Stimulated activated CD4-positive, alpha-beta T cell treated with anti-CD3 and anti-CD28 coated beads, Interleukin-1b, Interleukin-23, amount 100 ng/mL, for 1 hour (primary cell): Measurements from ENCODE around the gene CMYA5.

Source experiments
- DNase-seq, 2 donors: peaks; one replicate each; pipeline ENCODE4 v3.0.0-alpha.2; 2020; ENCODE audit warnings: low read depth in 2 of 2

The CMYA5 gene

DNA sequence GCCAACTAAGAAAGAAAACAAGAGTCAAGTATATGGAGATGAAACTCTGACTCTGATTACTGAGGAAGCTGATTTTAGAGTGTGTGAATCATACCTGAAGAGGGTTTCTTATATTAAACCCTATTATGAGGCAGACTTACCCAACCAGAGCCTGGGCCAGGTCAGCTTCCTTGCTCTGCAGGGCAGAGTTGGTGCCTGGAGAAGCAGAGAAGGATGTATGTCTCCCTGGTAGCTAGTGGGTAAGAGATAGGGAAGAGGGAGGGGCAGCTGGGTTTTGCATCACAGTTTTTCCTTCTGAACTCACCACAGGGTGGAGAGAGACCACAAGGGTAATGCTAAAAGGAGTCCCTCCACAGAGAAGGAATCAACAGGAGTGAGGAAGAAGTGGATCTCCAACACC lies 104.1 kb downstream of the CMYA5 start:
- no peak for DNase-seq

DNA sequence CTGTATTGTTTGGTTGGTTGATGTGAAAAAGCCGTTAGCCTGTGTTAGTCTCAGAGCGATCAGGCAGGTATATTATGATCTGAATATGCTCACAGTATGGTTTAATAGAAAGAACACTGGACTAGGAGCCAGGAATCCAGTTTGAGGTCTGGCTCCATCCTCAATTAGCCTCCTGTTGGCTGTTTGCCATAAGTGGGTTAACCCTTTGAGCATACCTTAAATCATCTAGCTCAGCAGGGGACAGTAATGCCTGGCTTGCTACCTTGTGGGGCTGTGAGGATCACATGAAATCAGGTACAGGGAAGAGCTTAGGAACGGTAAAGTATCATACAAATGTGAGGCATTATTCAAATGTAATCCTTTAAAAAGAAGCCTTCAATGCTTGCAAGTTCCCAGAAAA lies 104.7 kb downstream of the CMYA5 start:
- DNase-seq = no peak

DNA sequence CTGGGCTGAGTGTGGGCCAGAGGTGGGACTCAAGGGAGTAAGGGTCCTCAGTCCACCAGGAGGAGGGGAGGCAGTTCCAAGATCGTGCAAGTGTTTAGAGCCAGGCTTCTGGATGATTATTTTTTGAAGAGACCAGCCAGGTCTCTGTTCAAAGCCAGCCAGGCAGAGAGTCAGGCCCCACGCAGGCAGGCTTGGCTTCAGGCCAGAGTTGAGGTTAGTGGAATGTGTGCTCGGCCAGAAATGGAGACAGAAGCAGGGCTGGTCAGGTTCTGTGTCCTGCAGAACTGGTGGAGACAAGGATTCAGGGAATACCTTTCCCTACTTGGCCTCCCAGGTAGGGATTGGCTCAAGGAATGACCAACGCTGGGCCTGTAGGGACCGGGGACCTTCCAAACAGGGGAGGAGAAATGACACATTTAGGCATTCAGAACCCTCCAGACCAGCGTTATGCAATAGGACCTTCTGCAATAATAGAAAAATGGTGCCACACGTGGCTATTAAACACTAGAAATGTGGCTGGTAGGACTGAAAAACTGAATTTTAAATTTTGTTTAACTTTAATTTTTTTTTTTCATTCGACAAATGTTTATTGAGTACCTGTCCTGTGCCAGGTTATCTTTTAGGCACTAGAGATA lies 106.2 kb downstream of the CMYA5 start:
- no peak for DNase-seq

DNA sequence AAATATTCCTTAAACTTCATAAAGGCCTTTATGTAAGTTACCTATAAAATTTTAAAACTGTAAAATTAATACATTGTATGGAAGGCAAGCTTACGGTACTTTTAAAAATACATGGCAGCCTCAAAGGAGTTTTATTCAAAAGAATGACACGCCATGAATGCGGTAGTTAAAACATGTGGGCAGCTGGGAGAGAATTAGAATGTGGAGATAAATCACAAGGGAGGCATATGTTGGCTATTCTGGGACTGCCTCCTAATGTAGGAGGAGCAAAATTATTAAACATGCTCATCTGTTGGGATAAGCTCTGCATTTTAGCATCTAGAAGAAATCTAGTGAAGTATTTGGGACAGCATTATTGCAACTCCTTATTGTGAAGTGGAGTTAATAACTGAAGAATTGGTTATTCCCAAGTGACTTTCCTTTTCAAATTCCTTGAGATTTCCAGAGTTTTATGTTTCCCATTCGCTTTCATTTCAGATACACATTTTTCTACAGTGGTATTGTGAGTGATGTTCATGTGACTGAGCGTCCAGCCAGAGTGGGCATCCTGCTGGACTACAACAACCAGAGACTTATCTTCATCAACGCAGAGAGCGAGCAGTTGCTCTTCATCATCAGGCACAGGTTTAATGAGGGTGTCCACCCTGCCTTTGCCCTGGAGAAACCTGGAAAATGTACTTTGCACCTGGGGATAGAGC lies 109.4 kb downstream of the CMYA5 start:
- no peak for DNase-seq

DNA sequence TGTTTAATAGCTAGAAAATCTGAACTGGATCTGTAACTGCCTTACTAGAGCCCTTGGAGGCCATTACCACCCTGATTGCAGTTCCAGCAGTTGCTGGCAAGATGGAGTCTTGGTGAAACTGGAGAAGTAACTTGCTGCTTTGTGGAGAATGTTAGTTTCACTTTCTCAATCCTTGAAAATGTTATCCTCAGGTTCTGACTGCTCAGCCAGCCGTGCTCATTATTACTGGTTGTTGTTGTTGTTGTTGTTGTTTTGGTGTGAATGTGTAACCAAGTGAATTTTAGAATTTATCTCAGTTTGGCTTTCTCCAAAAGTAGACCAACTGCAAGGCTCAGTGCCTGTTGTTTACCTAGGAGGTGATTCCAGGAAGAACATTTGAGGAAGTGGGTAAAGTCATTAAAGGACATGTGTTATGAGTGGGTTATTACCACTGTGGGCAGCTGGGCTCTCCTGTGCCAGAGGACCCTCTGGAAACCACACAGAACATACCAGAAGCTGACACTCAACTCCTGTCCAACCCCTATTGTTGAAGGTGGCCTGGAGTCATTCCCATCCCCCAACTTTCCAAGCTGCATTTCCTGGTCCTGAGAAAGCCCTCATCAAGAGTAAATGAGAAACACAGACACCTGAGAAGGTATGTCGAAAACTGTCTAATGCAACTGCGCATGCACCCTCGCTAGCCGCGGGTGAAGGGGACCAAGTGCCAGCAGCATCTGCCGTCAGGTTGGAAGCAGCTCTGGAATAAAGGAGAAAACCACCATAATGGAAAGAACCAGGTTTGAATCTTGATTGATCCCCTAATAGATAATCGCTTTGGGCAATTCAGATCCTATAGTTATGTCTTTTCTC lies 111.6 kb downstream of the CMYA5 start:
- no peak for DNase-seq

DNA sequence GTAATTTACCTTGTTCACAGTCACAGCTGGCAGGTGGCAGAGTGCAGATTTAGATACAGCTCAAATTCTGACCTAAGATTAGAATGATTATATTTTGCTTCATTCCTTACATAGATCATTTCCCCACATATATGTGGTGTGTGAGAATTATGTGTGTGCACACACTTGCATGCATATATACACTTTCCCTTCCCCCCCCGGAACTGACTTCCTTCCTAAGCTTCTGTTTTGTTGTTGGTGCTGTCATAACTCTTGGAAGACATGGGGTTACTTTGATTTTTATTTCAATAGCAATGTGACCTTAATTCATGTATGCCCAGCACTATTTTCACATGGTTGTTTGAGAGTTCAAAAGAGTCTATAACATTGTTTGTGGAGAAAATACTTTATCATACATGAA lies 112.8 kb downstream of the CMYA5 start:
- no peak for DNase-seq

DNA sequence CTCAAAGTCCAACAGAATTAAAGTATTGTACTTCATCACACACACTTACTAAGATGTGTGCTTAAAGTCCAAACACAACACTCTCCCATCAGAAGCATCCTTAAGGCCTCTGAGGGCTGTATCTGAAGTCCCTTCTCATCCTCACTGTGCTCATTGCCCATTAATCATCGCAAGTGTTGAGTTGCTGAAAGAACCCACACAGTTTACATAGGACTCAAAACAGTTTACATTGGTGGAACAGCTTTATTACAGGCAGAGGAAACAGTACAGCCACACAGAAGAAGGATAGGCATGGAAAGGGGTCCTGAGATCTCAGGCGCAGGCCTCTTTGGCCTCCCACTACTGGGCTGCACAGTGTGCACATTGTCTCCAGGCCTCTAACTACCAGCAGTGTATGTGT lies 113.4 kb downstream of the CMYA5 start:
- DNase-seq = no peak

DNA sequence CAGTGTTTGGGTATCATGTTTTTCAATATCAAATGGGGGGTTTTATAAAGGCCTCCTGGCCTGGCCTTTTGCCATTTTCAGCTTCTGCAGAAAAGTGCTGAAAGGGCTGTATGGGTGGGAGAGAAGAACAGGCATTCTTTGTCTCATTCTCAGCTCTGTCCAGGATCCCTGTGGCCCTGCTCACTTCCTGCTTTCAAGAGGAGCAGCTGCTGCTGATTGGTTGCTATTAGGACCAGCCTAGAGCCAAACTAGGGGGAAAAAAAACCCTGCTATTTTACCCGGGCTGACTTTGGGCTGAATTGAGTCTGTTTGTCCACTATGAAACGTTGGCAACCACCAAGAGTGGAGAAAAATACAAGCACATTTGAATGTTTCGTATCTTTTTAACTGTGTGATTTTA lies 117.1 kb downstream of the CMYA5 start:
- no peak for DNase-seq

DNA sequence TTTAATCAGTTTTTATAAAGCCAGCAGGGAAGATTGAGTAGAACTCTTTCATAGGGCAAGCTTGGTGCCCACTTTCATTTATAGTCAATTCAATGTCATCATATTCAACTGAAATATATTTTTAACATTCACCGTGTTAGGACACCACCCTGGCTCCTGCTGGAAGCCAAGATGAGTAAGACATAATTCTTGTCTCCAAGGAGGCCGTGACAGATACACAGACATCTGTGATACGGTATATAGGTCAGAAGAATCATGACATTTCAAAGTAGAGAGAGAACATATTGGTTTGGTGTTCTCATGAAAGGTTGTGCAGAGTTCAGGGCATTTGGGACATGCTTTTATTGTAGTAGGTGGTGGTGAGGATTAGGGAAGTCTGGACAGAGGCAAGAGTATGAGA lies 120.1 kb downstream of the CMYA5 start:
- no peak for DNase-seq

DNA sequence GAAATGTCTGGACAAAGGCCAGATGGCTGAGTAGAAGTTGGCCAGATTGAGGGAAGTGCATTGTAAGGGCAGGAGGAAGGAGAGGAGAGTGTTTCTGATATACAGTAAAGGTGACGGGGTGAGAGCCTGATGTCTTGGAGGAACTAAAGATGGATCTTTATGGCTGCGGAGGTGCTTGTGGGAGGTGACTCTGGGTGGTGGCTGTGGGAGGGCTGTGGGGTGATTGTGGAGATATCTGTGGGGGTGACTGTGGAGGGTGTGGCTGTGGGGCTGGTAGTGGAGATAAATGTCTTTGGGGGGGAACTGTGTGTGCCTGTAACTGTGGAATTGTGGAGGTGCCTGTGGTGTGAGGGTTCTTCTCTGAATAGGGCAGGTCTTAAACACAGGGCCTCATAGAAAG lies 121.4 kb downstream of the CMYA5 start:
- no peak for DNase-seq

DNA sequence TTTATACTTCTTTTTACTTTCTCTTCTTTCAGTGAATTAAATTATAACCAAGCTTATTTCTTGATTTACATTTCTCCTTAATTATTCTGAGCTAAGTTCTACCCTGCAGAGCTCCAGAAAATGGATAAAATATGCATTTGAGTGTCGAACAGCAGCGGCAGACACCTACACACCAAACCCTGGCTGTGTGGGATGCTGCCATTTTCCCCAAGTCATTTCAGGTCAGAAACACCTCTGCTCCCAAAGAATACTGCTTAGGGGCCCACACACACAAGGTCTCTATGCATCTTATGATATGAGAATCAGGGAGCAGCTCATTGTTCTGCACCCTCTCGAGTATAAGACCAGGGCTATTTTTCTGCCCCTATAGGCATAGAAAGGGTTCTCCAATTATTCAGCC lies 122.3 kb downstream of the CMYA5 start:
- DNase-seq = no peak

DNA sequence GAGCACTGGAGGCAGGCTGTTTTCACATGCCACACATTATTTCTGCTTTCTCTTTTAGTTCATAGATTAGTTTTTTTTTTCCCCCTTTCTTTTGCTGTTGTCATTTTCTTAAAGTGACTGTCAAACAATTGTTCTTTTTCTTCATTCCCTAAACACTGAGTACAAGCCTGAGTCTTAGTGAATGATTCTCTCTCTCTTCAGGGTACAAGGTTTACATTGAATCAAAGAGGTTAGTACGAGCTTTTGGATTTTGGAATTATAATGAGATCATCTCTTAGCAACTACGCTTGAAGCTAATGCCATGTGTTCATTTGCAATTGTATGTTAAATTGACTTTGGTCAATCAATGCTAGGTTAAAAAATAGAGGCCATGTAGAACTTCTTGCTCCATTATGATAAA lies 125.1 kb downstream of the CMYA5 start:
- DNase-seq = no peak

DNA sequence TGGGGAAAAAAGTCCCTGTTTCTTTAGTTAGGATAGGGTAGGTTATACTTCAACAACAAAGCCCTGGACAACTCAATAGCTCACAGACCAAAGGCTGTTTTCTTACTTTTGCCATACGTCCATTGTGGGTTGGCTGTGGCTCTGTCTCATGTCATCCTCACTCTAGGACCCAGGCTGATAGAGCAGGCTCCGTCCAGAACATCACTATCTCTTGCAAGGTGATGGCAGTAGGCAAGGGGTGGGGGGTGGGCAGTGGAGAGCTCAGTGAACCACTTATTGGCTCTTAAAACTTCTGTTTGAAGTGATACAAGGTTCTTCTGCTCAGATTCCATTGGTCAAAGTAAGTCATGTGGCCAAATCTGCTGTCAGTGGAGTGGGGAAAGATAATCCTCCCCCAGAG lies 126.4 kb downstream of the CMYA5 start:
- no peak for DNase-seq

DNA sequence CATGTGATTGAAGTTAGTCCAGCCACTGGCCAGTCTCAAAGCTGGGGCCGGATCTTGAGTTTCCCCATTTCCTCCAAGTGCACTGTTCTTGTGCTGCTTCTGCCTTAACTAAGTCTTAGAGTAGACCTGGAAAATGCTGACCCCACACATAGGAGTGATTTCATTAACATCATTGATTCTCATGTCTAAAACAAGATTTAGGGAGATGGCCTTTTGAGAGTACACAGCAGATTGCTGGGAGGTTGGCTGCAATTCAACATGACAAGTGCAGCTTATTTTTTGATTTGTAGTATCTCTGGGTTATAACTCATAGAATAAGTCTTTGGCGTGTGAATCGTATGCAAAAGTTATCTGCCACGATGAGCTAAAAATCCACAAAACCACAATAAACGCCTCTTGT lies 131.0 kb downstream of the CMYA5 start:
- no peak for DNase-seq

DNA sequence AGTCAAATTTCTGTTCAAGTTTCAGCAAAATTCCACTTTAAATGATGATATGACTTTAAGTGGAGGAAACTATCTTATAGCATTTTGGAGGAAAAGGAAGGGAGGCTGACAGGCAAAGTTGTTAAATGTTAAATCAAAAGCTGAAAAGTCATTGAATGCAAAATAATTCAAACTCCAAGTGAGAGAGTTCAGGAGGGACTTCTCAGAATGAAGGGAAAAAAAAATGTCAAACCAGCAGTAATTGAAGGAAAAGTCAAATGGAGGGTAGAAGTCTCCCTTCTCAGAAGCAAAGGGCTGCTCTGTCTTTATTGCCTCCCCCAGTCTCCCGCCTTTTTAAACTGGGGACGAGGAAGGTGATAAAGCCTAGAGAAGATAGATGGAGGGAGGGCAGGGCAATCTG lies 134.8 kb downstream of the CMYA5 start:
- DNase-seq = no peak

DNA sequence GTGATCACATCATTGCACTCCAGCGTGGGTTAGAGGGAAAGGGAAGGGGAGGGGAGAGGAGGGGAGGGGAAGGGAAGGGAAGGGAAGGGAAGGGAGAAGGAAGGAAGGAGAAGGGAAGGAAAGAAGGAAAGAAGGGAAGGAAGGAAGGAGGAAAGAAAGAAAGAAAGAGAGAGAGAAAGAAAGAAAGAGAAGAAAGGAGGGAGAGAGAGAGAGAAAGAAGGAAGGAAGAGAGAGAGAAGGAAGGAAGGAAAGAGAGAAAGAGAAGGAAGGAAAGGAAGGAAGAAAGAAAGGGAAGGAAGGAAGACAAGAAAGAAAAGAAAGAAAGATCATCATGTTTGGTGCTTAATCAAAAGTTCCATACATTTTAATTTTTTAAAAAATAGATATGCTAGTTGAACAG lies 136.2 kb downstream of the CMYA5 start:
- DNase-seq = no peak

DNA sequence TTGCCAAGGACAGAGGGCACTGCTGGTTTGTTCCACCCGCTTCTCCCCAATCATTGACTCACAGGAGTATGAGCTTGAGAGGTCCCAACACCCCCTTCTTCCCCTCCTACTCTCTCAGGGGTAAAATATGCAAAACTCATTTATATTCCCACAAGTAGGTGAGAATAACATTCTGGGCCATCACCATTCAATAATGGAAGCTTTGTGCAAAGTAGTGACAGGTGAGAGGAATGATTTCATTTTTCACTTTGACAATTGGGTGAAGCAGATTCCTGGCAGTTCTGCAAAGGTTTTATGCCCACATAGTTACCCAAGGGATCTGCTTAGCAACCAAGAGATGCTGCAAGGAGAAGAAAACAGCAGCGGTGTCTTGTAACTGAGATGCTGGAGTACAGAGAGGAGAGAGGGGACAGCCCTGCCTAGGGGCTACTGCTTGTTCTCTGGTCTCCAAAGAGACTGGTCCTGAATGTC lies 137.6 kb downstream of the CMYA5 start:
- no peak for DNase-seq

DNA sequence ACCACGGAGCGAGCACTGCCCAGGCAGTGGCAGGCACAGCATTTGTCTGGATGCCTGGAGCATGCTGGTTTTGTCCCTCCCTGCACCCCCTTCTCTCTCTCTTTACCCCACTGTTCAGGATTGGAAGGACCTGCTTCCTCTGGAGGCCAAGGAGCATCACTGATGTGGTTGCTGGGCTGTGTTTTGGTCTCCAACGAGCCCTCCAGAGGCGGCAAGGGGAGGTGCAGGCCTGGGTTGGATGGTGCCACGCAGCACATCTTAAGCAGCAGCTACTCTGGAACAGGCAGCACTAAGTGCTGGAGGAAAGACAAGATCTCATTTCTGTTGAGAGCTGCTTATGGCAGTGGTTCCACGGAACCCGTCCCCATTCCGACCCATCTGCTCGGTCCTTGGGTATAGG lies 139.6 kb downstream of the CMYA5 start:
- DNase-seq = no peak

DNA sequence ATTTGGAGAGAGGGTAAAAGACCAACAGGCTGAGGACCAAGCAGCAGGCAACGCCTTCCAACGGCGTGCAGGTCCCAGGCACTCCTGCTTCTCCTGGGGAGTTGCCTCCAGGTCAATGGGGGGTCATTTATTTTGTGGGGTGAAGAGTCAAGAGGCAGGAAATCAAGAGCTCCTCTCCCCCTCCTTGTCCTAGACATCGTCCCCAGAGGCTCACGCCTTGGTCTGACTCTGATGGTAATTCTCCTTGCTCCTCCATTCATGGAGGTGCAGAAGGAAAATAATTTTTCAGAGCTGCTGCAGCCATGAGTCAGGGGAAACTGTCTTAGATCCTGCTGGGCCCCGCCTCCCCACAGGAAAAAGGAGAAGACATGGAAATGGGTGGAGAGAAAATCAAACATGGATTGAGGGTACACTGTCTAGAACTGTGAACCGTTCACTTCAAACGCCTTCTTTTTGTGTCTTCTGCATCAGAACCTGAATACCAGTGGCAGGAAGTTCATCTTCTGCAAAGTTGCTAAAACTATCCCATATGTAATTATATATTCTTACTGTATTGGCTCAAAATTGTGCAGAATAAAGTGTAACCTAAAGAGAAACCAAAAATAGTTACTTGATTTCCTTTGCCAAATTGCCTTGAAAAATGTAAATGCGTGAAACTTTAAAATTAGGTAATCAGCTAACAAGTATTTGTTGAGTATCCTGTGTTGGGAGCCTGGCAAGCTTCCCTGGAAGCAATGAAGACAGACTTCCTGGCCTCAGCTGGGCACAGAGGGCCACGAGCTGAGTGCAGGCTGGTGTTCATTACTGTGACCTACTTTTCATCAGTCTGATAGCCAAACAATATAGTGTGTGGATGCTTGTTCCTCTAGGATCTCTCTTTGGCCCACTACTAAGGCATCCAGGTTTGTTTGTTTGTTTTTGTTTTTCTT lies 142.0 kb downstream of the CMYA5 start:
- no peak for DNase-seq

DNA sequence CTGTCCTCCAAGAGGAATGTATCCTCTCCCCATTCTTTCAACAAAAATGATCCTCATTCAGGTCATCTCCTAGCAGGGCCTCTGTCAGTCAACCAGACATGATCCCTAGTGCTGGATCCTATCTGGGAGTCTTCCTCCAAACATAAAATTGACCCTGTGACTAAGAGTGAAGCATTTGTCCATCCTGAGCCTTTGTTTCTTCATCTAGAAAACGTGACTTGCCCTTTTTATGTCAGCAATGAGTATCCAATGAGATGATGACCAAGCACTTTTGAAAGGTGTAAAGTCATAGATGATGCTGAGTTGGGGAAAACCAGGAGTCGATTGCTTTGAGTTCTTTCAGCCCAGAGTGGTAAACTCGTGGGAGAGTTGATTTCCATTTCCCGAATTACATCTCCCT lies 143.3 kb downstream of the CMYA5 start:
- no peak for DNase-seq

DNA sequence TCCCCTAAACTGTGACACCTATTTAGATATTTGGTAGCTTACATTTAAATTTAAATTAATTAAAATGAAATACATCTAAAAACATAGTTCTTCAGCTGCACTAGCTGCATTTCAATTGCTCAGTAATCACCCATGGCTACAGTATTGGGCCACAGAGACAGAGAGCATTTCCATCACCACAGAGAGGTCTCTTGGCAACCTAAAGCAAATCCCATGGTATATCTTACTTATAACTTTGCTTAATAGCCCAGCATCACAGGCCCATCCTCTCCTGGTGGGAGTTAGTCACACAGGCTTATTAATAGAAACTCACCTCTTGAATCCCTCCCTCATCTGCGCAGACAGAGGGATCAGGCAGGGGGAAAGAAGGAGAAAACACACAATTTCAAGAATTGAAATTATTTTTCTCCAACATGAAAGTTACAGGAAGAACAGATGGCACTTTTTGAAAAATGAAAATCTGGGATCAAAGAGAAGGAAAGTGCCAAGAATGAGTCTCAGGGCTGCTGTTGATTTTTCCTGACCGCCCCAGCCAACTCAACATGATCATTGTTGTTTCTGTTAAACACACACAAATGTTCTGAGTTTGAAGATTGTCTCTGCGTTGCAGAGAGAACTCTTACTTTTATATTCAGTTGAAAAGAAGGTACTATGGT lies 144.6 kb downstream of the CMYA5 start:
- DNase-seq = no peak
